ENCODE results near the gene ZBTB48. TPM values are rescaled to one million over a fixed set of nuclear protein-coding genes. Genes with fewer than 3 reads are reported as not detected.

The ZBTB48 gene
- total RNA-seq, 2 experiments from 2014 or later: 22.4 to 32.1 TPM

GRCh38 chr1:6592865-6593593, 13.2 kb downstream of the ZBTB48 start:
- TF ChIP-seq, protein P1, sequence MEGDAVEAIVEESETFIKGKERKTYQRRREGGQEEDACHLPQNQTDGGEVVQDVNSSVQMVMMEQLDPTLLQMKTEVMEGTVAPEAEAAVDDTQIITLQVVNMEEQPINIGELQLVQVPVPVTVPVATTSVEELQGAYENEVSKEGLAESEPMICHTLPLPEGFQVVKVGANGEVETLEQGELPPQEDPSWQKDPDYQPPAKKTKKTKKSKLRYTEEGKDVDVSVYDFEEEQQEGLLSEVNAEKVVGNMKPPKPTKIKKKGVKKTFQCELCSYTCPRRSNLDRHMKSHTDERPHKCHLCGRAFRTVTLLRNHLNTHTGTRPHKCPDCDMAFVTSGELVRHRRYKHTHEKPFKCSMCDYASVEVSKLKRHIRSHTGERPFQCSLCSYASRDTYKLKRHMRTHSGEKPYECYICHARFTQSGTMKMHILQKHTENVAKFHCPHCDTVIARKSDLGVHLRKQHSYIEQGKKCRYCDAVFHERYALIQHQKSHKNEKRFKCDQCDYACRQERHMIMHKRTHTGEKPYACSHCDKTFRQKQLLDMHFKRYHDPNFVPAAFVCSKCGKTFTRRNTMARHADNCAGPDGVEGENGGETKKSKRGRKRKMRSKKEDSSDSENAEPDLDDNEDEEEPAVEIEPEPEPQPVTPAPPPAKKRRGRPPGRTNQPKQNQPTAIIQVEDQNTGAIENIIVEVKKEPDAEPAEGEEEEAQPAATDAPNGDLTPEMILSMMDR (IDR thresholded peaks at IDR 0.05): no peak
- DNase-seq (no peak), ATAC-seq (no peak)
- ChIA-PET CTCF (interaction anchor here (0.9 kb wide), 1 partner anchor 53 kb away, joined by 3 read pairs; no protein-coding TSS in a partner anchor), POLR2A (interaction anchor here (1.0 kb wide), 1 partner anchor 10 kb away, joined by 6 read pairs; no protein-coding TSS in a partner anchor)
- Mint-ChIP-seq H3K4me3 (no peak overlapping the region), H3K27me3 (no peaks in the 10 kb centered on the region), H3K36me3 (ENCODE audit: low read depth) (peaks cover 34% of the 10 kb centered on the region), H3K9me3 (no peaks in the 10 kb centered on the region), H3K27ac (no peak overlapping the region), H3K4me1 (ENCODE audit: low read depth) (peaks cover 31% of the 10 kb centered on the region)
- intact Hi-C loops (cut with micrococcal nuclease): no loop called here

DNA sequence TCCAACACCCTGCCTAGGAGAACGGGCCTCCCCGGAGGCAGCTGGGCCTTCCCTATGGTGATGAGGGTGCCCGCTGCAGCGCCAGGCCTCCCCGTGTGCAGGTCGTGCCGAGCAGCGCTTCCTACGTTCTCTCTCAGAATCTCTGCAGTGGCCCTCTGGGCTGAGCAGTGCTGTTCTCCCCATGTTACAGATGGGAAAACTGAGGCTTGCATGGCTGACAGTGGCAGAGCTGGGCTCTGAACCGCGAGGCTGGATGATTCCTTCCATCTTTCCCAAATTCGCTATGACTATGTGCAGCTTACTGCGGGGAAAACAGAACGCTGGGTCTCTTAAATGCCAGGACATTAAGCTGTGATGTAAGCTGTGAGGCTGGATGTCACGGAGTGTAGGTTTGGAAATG, 14.0 kb downstream of the ZBTB48 start:
- Mint-ChIP-seq H3K27ac (no peak overlapping the region), H3K27me3 (no peaks in the 10 kb centered on the region), H3K36me3 (ENCODE audit: low read depth) (peaks cover 34% of the 10 kb centered on the region), H3K9me3 (no peaks in the 10 kb centered on the region), H3K4me1 (ENCODE audit: low read depth) (peaks cover 33% of the 10 kb centered on the region), H3K4me3 (no peak overlapping the region)
- TF ChIP-seq, protein P1 (IDR thresholded peaks at IDR 0.05): no peak
- ChIA-PET POLR2A (interaction anchor here (1.0 to 1.4 kb wide), 2 partner anchors 11 to 39 kb away, joined by 3 to 6 read pairs; partner anchors contain the start of gene NOL9), CTCF (no interaction called here)
- DNase-seq (no peak), ATAC-seq (no peak)
- intact Hi-C loops (cut with micrococcal nuclease): no loop called here

GRCh38 chr1:6594977-6595740, 15.4 kb downstream of the ZBTB48 start:
- TF ChIP-seq, protein P1 (IDR thresholded peaks at IDR 0.05): no peak
- Mint-ChIP-seq H3K9me3 (no peaks in the 10 kb centered on the region), H3K4me1 (ENCODE audit: low read depth) (peaks cover 44% of the 10 kb centered on the region), H3K27me3 (no peaks in the 10 kb centered on the region), H3K36me3 (ENCODE audit: low read depth) (peaks cover 46% of the 10 kb centered on the region), H3K27ac (peak overlapping the region; percentile 59), H3K4me3 (no peak overlapping the region)
- intact Hi-C loops (cut with micrococcal nuclease): no loop called here
- ATAC-seq (no peak), DNase-seq (no peak)
- CTCF ChIA-PET: no interaction called here
- POLR2A ChIA-PET: interaction anchor here (1.4 kb wide), 1 partner anchor 41 kb away, joined by 3 read pairs; the partner anchor contains the start of gene NOL9

GRCh38 chr1:6596351-6596750, 16.6 kb downstream of the ZBTB48 start:
- H3K4me1 Mint-ChIP-seq (ENCODE audit: low read depth): peaks cover 41% of the 10 kb centered on the region
- DNase-seq (no peak), ATAC-seq (no peak)
- H3K4me3 Mint-ChIP-seq: no peak overlapping the region
- H3K9me3 Mint-ChIP-seq: no peaks in the 10 kb centered on the region
- intact Hi-C loops (cut with micrococcal nuclease): no loop called here
- POLR2A ChIA-PET: interaction anchor here (1.3 kb wide), 1 partner anchor 11 kb away, joined by 3 read pairs; no protein-coding TSS in a partner anchor
- no peak overlapping the region for H3K27ac Mint-ChIP-seq
- H3K36me3 Mint-ChIP-seq (ENCODE audit: low read depth): peaks cover 51% of the 10 kb centered on the region
- CTCF ChIA-PET: no interaction called here
- TF ChIP-seq, protein P1 (IDR thresholded peaks at IDR 0.05): no peak
- H3K27me3 Mint-ChIP-seq: no peaks in the 10 kb centered on the region

All from activated CD8-positive, alpha-beta T cell treated with anti-CD3 and anti-CD28 coated beads for 36 hours (primary cell).